Left lung (tissue), 10 donors: ENCODE data around the gene OLFM1. TPM values are rescaled to one million over a fixed set of nuclear protein-coding genes. Genes with fewer than 3 reads are reported as not detected.

ENCODE experiments used
- ATAC-seq: fragments of 200-7000 bp; cut with Tn5 transposase; one replicate; pipeline ENCODE4 v1.9.1; 2020; ENCODE audit warnings: moderate library complexity
- DNase-seq, 4 donors: peaks; one replicate each; pipeline ENCODE4 v3.0.0-alpha.2; 2013 to 2020
- H3K27ac ChIP-seq, 2 donors: fragments of 200-600 bp; sonication (generic) in 1 of 2; one replicate each; pipeline versions ENCODE4 v1.5.0 to v1.8.0; 2020 to 2021
- H3K27me3 ChIP-seq, 2 donors: fragments of 200-600 bp; sonication (generic) in 1 of 2; one replicate each; pipeline versions ENCODE4 v1.5.0 to v1.8.0; 2020 to 2021
- H3K36me3 ChIP-seq, 2 donors: fragments of 200-600 bp; sonication (generic) in 1 of 2; one replicate each; pipeline versions ENCODE4 v1.5.0 to v1.8.0; 2020 to 2021
- H3K4me1 ChIP-seq, 2 donors: fragments of 200-600 bp; one replicate each; pipeline ENCODE4 v1.8.0; 2021
- H3K4me3 ChIP-seq, 2 donors: fragments of 200-600 bp; sonication (generic) in 1 of 2; one replicate each; pipeline versions ENCODE4 v1.5.0 to v1.8.0; 2020 to 2021; ENCODE audit warnings: mild to moderate bottlenecking in 1 of 2
- H3K9me3 ChIP-seq, 2 donors: fragments of 200-600 bp; sonication (generic) in 1 of 2; one replicate each; pipeline versions ENCODE4 v1.5.0 to v1.8.0; 2020 to 2021
- intact Hi-C, 2 donors: fragments of 100-400 bp; cut with DNase I; formaldehyde crosslinking; loops; one replicate each; pipeline versions ENCODE4 v1.11.2 to v1.14.2; 2022
- polyA plus RNA-seq, 6 donors: library from polyadenylated mRNA; unstranded; fragments of 120-200 nt; gene quantifications; one replicate each; pipeline ENCODE4 v1.2.1, GENCODE V29; 2013; ENCODE audit not compliant: insufficient read length in 6 of 6
- total RNA-seq, 2 donors: library from RNA; stranded (reverse); fragmentation: NEBNext Ultra II Directional; extraction: Animal tissue kit (Norgen Biotek cat#: 25700); gene quantifications; one replicate each; pipeline ENCODE4 v1.2.1, GENCODE V29; 2021
- TF ChIP-seq, protein P1 (sequence below), 2 donors: fragments of 200-600 bp; sonication (generic) in 1 of 2; IDR thresholded peaks; one replicate each; pipeline versions ENCODE4 v1.5.0 to v1.8.0; 2021; ENCODE audit warnings: antibody characterized with exemption in 2 of 2
- donor health status: DM: no; HTN: yes; CAD: no.
- donor health status: DM: no; HTN: no; CAD: no.

Gene OLFM1
- total and polyA plus RNA-seq, 8 donors: 6.8 to 21.5 (median 14.3) TPM

DNA sequence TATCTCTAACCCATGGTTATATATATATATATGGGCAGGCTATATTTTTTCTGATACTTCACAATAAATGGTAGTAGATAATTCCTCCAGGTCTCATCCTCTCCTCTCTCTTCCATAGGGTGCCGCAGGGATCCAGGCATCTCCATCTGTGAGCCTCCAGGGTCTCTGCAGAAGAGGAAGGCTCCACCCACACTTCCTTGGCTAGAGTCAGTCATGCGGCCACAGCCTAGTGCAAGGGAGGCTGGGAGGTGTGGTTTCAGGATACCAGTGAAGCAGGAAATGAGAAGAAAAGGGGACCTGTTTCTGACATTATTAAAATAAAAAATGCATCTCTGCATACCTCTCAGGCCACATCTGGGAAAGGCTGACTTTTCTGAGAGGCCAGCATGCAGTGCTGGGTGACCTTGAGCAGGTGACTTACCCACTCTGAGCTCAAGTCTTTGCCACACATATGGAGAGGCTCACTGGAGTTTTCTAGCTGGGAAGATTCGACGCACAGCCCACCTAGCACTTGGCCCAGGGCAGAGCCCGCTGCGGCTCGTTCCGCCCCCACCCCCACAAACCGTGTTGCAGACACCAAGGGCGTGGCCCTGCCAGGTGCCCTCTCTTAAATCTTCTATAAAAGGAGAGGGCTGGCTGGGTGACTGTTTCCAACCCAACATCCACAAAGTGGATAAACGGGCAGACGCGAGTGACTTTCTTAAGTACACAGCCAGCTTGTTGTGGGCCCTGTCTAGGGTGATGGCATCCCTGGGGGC lies 47.9 kb downstream of the OLFM1 start:
- no peak overlapping the region for H3K4me3 ChIP-seq
- no peak overlapping the region for H3K27ac ChIP-seq
- intact Hi-C loops: no loop called here
- no peak for ATAC-seq
- no peaks in the 10 kb centered on the region for H3K4me1 ChIP-seq
- DNase-seq: peak in 1 of 4 donors; percentile 41
- peaks cover 0 to 65% of the 10 kb centered on the region in 2 donors for H3K27me3 ChIP-seq
- H3K36me3 ChIP-seq: no peaks in the 10 kb centered on the region
- no peaks in the 10 kb centered on the region for H3K9me3 ChIP-seq
- TF ChIP-seq, protein P1, sequence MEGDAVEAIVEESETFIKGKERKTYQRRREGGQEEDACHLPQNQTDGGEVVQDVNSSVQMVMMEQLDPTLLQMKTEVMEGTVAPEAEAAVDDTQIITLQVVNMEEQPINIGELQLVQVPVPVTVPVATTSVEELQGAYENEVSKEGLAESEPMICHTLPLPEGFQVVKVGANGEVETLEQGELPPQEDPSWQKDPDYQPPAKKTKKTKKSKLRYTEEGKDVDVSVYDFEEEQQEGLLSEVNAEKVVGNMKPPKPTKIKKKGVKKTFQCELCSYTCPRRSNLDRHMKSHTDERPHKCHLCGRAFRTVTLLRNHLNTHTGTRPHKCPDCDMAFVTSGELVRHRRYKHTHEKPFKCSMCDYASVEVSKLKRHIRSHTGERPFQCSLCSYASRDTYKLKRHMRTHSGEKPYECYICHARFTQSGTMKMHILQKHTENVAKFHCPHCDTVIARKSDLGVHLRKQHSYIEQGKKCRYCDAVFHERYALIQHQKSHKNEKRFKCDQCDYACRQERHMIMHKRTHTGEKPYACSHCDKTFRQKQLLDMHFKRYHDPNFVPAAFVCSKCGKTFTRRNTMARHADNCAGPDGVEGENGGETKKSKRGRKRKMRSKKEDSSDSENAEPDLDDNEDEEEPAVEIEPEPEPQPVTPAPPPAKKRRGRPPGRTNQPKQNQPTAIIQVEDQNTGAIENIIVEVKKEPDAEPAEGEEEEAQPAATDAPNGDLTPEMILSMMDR (IDR thresholded peaks at IDR 0.05): no peak

DNA sequence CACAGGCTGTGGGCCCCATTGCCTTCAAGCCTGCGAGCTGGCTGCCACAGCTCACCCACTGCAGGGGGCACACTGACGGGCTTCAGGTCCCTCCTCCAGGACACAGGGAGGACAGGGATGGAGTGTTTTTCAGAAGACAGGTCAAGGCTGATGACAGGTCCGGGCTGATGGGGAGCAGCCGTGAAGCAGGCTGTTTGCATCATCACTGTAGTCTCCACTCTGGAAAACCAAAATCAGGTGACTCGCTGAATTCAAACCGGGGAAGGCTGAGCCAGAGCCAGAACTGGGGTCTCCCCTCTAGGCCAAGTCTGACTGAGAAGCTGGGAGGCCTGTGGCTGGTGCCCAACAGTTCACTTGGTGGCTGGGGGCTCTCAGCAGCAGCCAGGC lies 48.5 kb downstream of the OLFM1 start:
- no peak overlapping the region for H3K27ac ChIP-seq
- TF ChIP-seq, protein P1 (IDR thresholded peaks at IDR 0.05): no peak
- H3K27me3 ChIP-seq: peaks cover 0 to 68% of the 10 kb centered on the region in 2 donors
- H3K4me1 ChIP-seq: no peaks in the 10 kb centered on the region
- intact Hi-C loops: no loop called here
- ATAC-seq (no peak), DNase-seq (no peak)
- H3K9me3 ChIP-seq: no peaks in the 10 kb centered on the region
- no peak overlapping the region for H3K4me3 ChIP-seq
- H3K36me3 ChIP-seq: no peaks in the 10 kb centered on the region

DNA sequence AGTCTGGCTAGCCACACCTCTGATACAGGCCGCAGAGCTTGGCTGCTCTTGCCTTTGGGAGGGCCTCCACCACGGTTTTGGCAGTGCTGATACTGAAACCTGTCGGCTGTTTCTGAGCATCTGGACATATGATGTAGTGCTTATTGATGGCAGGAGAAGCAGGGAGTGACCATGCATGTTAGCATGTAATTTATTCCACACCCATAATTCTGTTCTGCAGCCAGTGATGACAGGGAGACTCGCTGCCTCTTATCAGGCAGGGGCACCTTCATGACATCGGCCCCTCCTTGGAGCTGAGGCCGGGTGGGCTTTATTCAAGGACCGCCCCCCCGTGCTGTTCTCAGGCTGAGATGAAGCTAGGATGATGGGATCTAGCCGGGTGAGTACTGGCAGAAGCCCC lies 49.0 kb downstream of the OLFM1 start:
- Histone ChIP-seq H3K36me3 (no peaks in the 10 kb centered on the region), H3K27ac (no peak overlapping the region), H3K27me3 (peaks cover 0 to 64% of the 10 kb centered on the region in 2 donors), H3K4me3 (no peak overlapping the region), H3K4me1 (no peaks in the 10 kb centered on the region), H3K9me3 (no peaks in the 10 kb centered on the region)
- ATAC-seq: no peak
- no peak for DNase-seq
- TF ChIP-seq, protein P1 (IDR thresholded peaks at IDR 0.05): no peak
- intact Hi-C loops: no loop called here

DNA sequence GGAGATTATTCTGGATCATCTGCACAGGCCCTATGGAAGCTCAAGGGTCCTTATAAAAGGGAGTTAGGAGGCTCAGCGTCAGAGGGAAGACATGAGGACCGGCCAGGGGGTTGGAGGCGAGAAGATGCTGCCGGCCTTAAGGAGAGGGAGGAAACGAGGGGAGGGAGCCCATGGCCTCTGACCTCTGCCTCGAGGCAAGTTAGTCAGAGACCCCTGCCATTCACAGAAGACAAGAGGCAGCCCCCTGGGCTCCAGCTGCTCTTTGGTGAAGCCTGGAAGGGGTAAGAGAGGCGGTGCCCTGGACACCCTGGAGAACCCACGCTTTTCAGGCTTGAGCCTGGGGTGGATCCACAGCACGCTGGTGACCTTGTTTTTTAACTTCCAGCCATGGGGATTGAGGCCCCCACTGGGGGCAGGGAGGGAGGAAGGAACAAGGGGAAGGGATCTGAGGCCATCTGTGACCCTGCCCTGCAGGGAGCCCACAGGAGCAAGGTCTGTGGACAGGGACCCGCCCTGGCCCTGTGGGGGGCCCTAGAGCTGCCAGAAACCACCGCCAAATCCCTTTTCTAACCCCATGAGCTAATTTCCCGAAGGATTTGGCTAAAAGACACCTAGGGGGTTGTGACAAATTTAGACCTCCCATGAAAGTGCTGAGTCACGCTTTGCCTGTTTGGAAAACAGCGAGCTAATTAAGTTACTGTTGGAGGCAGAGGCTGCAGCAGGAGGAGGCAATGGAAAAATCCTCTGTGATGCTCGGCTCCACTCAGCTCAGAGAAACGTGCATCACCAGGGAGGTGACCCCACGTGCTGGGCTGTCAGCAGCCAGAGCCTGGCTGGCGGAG lies 49.7 kb downstream of the OLFM1 start:
- H3K4me1 ChIP-seq: no peaks in the 10 kb centered on the region
- no peak overlapping the region for H3K27ac ChIP-seq
- TF ChIP-seq, protein P1 (IDR thresholded peaks at IDR 0.05): no peak
- no peaks in the 10 kb centered on the region for H3K36me3 ChIP-seq
- no peak overlapping the region for H3K4me3 ChIP-seq
- H3K27me3 ChIP-seq: peaks cover 0 to 57% of the 10 kb centered on the region in 2 donors
- DNase-seq (peak in 1 of 4 donors; percentile 14), ATAC-seq (peak; percentile 54)
- intact Hi-C loops: no loop called here
- no peaks in the 10 kb centered on the region for H3K9me3 ChIP-seq
